GM19463 (cell line): ENCODE results near the gene SAMHD1.
A peak's percentile ranks its signal among the peaks of the same experiment; 100 is the strongest.
"Not testable (repeated sequence)": the region's sequence is repeated elsewhere in the genome, so short reads cannot be mapped to it uniquely, and the experiment has no call there.

Experiments used
- ATAC-seq: cut with Tn5 transposase; IDR thresholded peaks from one replicate; pipeline ENCODE4 v1.9.1; 2021; ENCODE audit warnings: mild to moderate bottlenecking, moderate library complexity; ENCODE audit not compliant: unreplicated experiment

SAMHD1 gene

GRCh38 chr20:36917943-36918342 lies 33.6 kb downstream of the SAMHD1 start:
- no peak for ATAC-seq

- no peak for ATAC-seq
These were observed 34.3 kb downstream of the SAMHD1 start for GRCh38 chr20:36917240-36917639.

GRCh38 chr20:36916199-36916598 lies 35.3 kb downstream of the SAMHD1 start:
- ATAC-seq: no peak

GRCh38 chr20:36908603-36909002 lies 42.9 kb downstream of the SAMHD1 start:
- ATAC-seq: no peak

- ATAC-seq: not testable (repeated sequence)
These were observed 45.4 kb downstream of the SAMHD1 start for GRCh38 chr20:36906086-36906485.

GRCh38 chr20:36905566-36905965 lies 45.9 kb downstream of the SAMHD1 start:
- ATAC-seq: not testable (repeated sequence)

GRCh38 chr20:36904690-36905089 lies 46.8 kb downstream of the SAMHD1 start:
- no peak for ATAC-seq

GRCh38 chr20:36895036-36895435 lies 56.5 kb downstream of the SAMHD1 start:
- ATAC-seq: no peak

- ATAC-seq: no peak
These were observed 57.7 kb downstream of the SAMHD1 start for GRCh38 chr20:36893801-36894200.

- no peak for ATAC-seq
These were observed 60.3 kb downstream of the SAMHD1 start for GRCh38 chr20:36891211-36891610.

GRCh38 chr20:36890586-36890985 lies 60.9 kb downstream of the SAMHD1 start:
- ATAC-seq: no peak

GRCh38 chr20:36888880-36889516 lies 62.5 kb downstream of the SAMHD1 start:
- no peak for ATAC-seq

- ATAC-seq: no peak
These were observed 63.8 kb downstream of the SAMHD1 start for GRCh38 chr20:36887752-36888090.

GRCh38 chr20:36886859-36887751 lies 64.4 kb downstream of the SAMHD1 start:
- peak; percentile 48 for ATAC-seq

- no peak for ATAC-seq
These were observed 66.2 kb downstream of the SAMHD1 start for GRCh38 chr20:36885356-36885755.

GRCh38 chr20:36883977-36884535 lies 67.5 kb downstream of the SAMHD1 start:
- ATAC-seq: no peak

GRCh38 chr20:36881888-36882287 lies 69.6 kb downstream of the SAMHD1 start:
- ATAC-seq: peak; percentile 92

GRCh38 chr20:36881331-36881730 lies 70.2 kb downstream of the SAMHD1 start:
- ATAC-seq: no peak

GRCh38 chr20:36880741-36881250 lies 70.7 kb downstream of the SAMHD1 start:
- no peak for ATAC-seq

GRCh38 chr20:36878941-36879340 lies 72.6 kb downstream of the SAMHD1 start:
- no peak for ATAC-seq

GRCh38 chr20:36876473-36876833 lies 75.1 kb downstream of the SAMHD1 start:
- no peak for ATAC-seq
